NCI-H1436 (cell line): ENCODE measurements around the gene NBPF9.
"Not testable (repeated sequence)": the region's sequence is repeated elsewhere in the genome, so short reads cannot be mapped to it uniquely, and the experiment has no call there.

ENCODE experiments used
- DNase-seq: peaks from one replicate; lab custom pipeline; 2025; lab: John Stamatoyannopoulos, UW

NBPF9 gene

GRCh38 chr1:149103109-149104081 lies at the start of gene NBPF9:
Gene NBPF9, minus strand, starts transcription at chr1:149103551. Its CDS starts 21,412 bp downstream, at chr1:149082139.
- DNase-seq: not testable (repeated sequence)

- DNase-seq: not testable (repeated sequence)
Measured at GRCh38 chr1:149149909-149150308, 46.6 kb upstream of the NBPF9 start.

GRCh38 chr1:149137585-149137984 lies 34.2 kb upstream of the NBPF9 start:
- DNase-seq: not testable (repeated sequence)

- DNase-seq: not testable (repeated sequence)
Measured at GRCh38 chr1:149130938-149131337, 27.6 kb upstream of the NBPF9 start.

GRCh38 chr1:149129245-149129644 lies 25.9 kb upstream of the NBPF9 start:
- DNase-seq: not testable (repeated sequence)

GRCh38 chr1:149126555-149127145 lies 23.3 kb upstream of the NBPF9 start:
- not testable (repeated sequence) for DNase-seq

GRCh38 chr1:149123948-149124926 lies 20.9 kb upstream of the NBPF9 start:
- not testable (repeated sequence) for DNase-seq

GRCh38 chr1:149112828-149113227 lies 9.5 kb upstream of the NBPF9 start:
- not testable (repeated sequence) for DNase-seq

GRCh38 chr1:149110343-149110742 lies 7.0 kb upstream of the NBPF9 start:
- DNase-seq: not testable (repeated sequence)

GRCh38 chr1:149102574-149102973 lies 777 bp downstream of the NBPF9 start:
- not testable (repeated sequence) for DNase-seq

GRCh38 chr1:149098276-149098675 lies 5.1 kb downstream of the NBPF9 start:
- not testable (repeated sequence) for DNase-seq

- not testable (repeated sequence) for DNase-seq
Measured at GRCh38 chr1:149093155-149093554, 10.2 kb downstream of the NBPF9 start.

- not testable (repeated sequence) for DNase-seq
Measured at GRCh38 chr1:149075505-149076127, 27.7 kb downstream of the NBPF9 start.

GRCh38 chr1:149064611-149065010 lies 38.7 kb downstream of the NBPF9 start:
- DNase-seq: not testable (repeated sequence)

- not testable (repeated sequence) for DNase-seq
Measured at GRCh38 chr1:149043056-149043455, 60.3 kb downstream of the NBPF9 start.

GRCh38 chr1:149033916-149034315 lies 69.4 kb downstream of the NBPF9 start:
- not testable (repeated sequence) for DNase-seq

- DNase-seq: not testable (repeated sequence)
Measured at GRCh38 chr1:149024327-149024726, 79.0 kb downstream of the NBPF9 start.

- not testable (repeated sequence) for DNase-seq
Measured at GRCh38 chr1:149018577-149018976, 84.8 kb downstream of the NBPF9 start.

- not testable (repeated sequence) for DNase-seq
Measured at GRCh38 chr1:149016626-149017025, 86.7 kb downstream of the NBPF9 start.

GRCh38 chr1:149015522-149015921 lies 87.8 kb downstream of the NBPF9 start:
- not testable (repeated sequence) for DNase-seq

GRCh38 chr1:149013513-149013912 lies 89.8 kb downstream of the NBPF9 start:
- not testable (repeated sequence) for DNase-seq
